ENCODE results near the gene TIGAR.

TIGAR gene

DNA sequence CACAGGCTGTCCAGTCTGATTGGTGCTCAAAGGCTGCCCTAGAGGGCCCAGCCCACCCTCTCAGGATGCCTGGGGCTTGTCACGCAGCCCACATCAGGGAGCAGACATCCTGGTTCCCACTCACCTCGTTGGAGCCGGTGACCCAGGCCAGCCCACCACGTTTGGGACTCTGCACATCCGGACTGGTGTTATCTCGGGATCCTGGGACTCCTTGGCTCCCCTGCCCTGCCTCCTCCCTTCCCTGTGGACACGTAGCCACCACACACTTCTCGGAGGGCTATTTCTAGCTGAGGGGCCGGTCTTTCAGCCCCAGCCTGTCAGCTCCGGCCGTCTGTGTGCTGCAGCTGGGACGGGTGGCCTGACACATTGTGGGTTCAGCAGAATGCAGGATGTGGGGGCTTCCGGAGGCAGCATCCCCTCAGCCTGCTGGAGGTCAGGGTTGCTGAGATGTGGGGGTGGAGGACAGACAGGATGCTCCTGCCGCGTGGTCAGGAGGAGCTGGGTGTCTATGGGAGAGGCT lies 71.3 kb downstream of the TIGAR start:
- no peak overlapping the region for H3K4me3 ChIP-seq (ENCODE audit: low read depth, low read length)
- DNase-seq (ENCODE audit: low read depth, low spot score): no peak
- TF ChIP-seq, protein P1, sequence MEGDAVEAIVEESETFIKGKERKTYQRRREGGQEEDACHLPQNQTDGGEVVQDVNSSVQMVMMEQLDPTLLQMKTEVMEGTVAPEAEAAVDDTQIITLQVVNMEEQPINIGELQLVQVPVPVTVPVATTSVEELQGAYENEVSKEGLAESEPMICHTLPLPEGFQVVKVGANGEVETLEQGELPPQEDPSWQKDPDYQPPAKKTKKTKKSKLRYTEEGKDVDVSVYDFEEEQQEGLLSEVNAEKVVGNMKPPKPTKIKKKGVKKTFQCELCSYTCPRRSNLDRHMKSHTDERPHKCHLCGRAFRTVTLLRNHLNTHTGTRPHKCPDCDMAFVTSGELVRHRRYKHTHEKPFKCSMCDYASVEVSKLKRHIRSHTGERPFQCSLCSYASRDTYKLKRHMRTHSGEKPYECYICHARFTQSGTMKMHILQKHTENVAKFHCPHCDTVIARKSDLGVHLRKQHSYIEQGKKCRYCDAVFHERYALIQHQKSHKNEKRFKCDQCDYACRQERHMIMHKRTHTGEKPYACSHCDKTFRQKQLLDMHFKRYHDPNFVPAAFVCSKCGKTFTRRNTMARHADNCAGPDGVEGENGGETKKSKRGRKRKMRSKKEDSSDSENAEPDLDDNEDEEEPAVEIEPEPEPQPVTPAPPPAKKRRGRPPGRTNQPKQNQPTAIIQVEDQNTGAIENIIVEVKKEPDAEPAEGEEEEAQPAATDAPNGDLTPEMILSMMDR (IDR thresholded peaks at IDR 0.05; ENCODE audit: low read depth, low read length): no peak
- in situ Hi-C loops (cut with HindIII; ENCODE audit: low sequenced_read_pairs): no loop called here

DNA sequence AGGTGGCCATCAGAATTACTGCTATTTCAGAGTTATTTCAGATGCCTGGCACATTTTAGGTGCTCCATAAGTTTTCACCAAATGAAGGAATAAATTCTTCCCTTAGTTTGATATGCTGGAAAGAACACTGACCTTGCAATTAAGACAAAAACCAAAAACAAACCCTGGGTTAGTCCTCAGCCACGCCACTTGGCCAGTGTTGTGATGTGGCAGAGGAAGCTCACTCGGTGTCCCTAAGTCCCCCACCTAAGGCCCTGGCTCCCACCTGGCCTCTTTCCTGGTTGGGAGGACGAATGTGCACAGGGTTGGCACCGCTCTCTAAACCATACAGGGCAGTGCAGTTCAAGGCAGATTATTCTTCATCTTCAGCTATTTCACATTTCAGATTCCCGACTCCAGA lies 72.2 kb downstream of the TIGAR start:
- DNase-seq (ENCODE audit: low read depth, low spot score): no peak
- in situ Hi-C loops (cut with HindIII; ENCODE audit: low sequenced_read_pairs): no loop called here
- TF ChIP-seq, protein P1 (IDR thresholded peaks at IDR 0.05; ENCODE audit: low read depth, low read length): no peak
- H3K4me3 ChIP-seq (ENCODE audit: low read depth, low read length): no peak overlapping the region

DNA sequence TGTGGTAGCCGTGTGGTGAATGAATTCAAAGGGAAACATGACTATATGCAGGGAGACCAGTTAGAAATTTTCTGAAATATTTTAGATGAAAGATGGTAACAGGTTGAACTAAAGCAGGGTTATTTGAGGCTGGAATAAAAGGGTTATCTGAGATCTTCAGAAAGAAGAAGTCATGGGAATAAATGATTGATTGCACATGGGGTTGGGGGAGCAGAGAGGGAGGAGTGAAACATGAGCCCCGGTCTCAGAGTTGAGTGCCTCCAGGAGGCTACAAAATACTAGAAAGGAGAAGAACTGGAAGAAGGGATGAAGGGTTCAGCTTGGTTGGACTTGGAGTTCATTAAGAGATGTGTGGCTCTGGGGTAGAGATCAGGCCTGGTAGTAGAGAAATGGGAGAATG lies 74.8 kb downstream of the TIGAR start:
- no peak overlapping the region for H3K4me3 ChIP-seq (ENCODE audit: low read depth, low read length)

DNA sequence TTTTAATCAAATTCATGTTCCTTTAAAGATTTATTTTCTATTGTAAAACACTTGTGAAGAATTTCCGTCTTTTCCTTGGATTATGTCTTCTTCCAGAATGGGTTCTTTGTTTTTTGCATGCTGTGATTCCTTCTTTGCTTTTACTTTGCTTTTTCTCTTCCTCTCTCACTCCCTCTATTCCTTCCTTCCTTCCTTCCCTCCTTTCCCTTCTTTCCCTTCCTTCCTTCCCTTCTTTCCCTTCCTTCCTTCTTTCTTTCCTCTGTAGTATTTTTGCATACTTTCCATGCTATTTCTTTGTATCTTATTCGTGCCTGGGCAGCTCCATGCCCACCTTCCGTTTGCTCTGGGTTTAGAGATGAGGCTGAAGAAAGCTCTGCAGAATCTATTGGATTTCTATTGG lies 80.1 kb downstream of the TIGAR start:
- DNase-seq (ENCODE audit: low read depth, low spot score): no peak
- TF ChIP-seq, protein P1 (IDR thresholded peaks at IDR 0.05; ENCODE audit: low read depth, low read length): no peak
- H3K4me3 ChIP-seq (ENCODE audit: low read depth, low read length): no peak overlapping the region
- in situ Hi-C loops (cut with HindIII; ENCODE audit: low sequenced_read_pairs): no loop called here

More for the DNA sequence above, 74.8 kb downstream of the TIGAR start:
- in situ Hi-C loops (cut with HindIII; ENCODE audit: low sequenced_read_pairs): no loop called here
- TF ChIP-seq, protein P1 (IDR thresholded peaks at IDR 0.05; ENCODE audit: low read depth, low read length): no peak
- no peak for DNase-seq (ENCODE audit: low read depth, low spot score)

DNA sequence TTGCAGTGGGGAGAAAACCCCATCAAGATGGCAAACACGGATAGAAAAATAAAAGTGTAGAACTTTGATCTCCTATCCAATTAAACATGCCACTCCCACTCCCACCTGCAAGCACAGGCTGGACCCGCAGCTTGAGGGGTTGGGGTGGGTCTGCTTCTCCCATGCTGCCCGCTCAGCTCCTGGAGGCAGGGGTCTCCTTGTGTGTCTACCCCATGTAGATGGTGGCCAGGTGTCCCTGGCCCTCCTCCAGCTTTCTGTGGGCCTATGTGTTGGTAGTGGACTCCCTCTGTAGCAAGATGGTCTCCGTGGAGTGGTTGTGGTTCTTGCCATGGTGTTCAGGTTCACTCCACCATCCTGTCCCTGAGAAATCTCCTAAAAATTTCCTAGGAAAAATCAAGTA lies 82.0 kb downstream of the TIGAR start:
- in situ Hi-C loops (cut with HindIII; ENCODE audit: low sequenced_read_pairs): no loop called here

More for the DNA sequence above, 82.0 kb downstream of the TIGAR start:
- TF ChIP-seq, protein P1 (IDR thresholded peaks at IDR 0.05; ENCODE audit: low read depth, low read length): no peak
- no peak overlapping the region for H3K4me3 ChIP-seq (ENCODE audit: low read depth, low read length)
- no peak for DNase-seq (ENCODE audit: low read depth, low spot score)

All from astrocyte of the spinal cord (primary cell).